GM21529 (cell line): ENCODE measurements around the gene CPAMD8.

Experiments used
- ATAC-seq: cut with Tn5 transposase; IDR thresholded peaks from one replicate; pipeline ENCODE4 v1.9.1; 2021; ENCODE audit not compliant: unreplicated experiment

Gene CPAMD8

GRCh38 chr19:16921766-16922591, 104.6 kb downstream of the CPAMD8 start:
- no peak for ATAC-seq

DNA sequence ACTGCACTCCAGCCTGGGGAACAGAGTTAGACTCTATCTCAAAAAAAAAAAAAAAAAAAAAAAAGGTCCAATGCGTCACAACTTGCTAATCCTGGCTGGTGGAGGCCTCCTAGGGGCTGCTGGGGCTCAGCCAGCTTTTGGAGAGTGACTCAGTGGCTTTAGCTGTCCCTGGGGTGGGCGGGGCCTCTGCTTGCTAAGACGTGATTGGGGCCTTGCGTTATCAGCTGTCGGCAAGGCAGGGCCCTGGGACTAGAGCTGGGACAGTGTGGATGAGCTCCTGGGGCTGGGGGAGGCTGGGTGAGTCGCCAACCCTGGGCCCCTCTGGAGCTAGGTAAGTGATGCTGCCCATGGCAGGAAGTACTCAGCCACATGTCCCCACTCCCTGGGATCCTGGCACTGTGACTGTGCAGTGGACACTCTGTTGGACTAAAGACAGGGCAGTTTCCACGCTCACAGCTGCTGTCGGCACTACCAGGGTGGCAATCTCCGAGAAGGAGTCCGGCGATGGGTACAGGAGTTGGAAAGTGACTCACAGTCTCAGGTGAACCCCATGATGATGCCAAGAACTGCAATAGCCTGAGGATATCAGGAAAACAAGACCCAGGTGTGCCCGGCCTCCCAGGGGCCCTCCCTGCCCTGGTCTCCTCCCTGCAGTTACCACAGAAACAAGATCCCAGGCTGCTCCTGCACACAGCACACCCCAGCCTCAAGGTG, 105.6 kb downstream of the CPAMD8 start:
- ATAC-seq = no peak

DNA sequence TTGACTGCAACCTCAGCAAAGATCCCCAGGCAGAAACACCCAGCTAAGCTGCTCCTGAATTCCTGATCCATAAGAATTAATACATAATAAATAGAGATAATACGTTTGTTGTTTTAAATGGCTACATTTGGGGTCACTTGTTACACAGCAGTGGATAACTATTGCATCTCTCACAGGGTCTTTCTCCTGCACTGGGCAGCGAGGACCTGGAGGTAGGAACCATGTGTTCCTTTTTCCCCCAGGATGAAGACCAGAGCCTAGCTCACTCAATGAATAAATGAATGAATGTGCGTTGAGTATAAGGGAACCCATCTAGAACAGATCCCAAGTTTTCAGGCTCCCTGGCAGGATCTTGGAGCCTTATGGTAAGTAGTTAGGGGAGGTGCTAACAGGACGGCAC, 107.1 kb downstream of the CPAMD8 start:
- no peak for ATAC-seq

DNA sequence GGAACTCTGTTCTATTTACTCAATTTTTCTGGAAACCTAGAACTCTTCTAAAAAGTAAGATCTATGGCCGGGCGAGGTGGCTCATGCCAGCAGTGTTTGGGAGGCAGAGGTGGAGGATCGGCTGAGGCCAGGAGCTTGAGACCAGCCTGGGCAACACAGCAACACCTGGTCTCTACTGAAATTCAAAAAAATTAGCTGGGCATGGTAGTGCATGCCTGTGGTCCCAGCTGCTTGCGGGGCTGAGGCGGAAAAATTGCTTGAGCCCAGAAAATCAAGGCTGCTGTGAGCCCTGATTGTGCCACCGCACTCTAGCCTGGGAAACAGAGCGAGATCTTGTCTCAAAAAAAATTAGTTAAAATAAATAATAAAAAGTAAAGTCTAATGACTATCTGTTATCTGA, 109.2 kb downstream of the CPAMD8 start:
- no peak for ATAC-seq

DNA sequence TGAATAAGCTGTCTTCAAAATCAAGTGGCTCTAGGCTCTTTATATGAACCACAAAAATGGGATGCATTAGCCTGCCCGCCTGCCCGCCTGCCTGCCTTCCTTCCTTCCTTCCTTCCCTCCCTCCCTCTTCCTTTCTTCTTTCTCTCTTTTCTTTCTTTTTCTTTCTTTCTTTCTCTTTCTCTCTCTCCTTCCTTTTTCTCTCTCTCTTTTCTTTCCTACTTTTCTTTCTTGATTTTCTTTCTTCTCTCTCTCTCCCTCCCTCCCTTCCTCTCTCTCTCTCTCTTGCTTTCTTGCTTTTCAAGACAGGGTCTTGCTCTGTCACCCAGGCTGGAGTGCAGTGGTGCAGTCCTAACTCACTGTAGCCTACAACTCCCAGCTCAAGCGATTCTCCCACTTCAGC, 110.9 kb downstream of the CPAMD8 start:
- ATAC-seq = no peak

DNA sequence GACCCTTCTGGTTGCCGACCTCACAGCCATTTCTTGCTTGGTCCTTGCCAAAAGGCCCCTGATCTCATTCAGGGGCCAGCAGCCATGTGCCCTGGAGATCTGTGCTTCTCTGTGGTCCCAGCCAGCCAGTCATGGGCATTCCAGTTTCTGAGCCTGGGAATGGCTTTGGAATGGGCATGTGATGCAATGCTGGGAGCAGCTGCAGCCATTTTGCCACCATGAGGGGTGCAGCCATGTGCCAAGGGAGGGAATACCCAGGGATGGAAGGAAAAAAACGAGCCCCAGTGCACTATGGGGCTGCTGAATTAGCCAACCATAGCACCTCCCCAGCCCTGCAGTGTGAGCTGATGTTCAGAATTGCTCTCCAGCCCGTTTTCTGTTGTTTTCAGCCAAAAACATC, 111.5 kb downstream of the CPAMD8 start:
- no peak for ATAC-seq

DNA sequence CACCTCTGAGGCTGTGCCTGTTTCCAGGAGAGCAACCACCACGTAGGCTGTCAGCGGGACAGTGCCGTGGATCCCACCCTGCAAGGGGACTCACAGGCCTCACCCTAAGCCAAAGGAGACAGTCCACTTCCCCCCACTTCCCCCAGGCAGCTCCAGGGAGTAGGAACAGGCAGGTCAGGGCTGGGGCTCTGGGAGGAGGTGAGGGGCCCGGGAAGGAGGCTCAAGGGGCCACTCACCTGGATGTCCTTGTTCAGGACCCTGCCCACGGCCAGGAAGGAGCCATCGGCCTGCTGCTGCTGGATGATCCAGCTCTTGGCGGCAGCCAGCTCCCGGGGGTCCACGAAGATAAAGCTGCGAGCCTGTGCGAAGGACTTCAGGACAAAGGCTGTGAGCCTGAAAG, 112.2 kb downstream of the CPAMD8 start:
- no peak for ATAC-seq

GRCh38 chr19:16912780-16913179, 113.8 kb downstream of the CPAMD8 start:
- no peak for ATAC-seq

- no peak for ATAC-seq
Measured at GRCh38 chr19:16911046-16911445, 115.6 kb downstream of the CPAMD8 start.

DNA sequence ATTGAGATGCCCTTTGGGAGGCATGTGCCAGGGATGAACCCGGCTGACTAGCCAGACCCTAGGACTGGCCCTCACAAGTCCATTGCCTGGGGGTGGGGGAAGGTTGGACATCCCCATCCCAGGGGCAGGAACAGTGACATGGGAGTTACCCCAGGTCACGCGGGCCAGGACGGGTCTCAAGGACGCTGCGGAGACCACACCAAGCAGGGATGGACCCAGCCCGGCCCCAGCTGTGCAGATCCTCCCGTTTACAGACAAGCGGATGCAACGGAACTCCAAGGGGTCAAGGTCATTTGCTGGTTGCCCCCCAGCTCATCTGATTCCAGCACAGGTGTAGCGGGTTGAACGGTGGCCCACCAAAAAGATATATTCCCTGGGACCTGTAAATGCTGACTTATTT, 117.9 kb downstream of the CPAMD8 start:
- no peak for ATAC-seq

DNA sequence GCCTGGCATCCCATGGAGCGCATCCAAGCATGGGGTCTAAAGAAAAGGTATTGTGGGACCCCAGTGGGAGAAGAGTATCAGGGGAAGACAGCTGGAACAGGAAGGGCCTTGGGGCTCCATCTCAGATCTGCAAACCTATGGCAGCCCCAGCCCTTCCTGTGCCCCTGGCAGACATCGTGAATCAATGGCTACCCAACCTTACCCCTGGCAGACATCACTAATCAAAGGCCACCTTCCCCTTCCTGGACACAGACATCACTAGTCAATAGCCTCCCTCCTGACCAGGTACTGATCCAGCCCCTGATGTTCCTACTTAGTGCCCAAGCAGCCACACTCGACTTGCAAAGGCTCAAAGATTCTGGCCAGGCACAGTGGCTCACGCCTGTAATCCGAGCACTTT, 122.0 kb downstream of the CPAMD8 start:
- no peak for ATAC-seq

GRCh38 chr19:16903347-16903746, 123.3 kb downstream of the CPAMD8 start:
- no peak for ATAC-seq

GRCh38 chr19:16902545-16902944, 124.1 kb downstream of the CPAMD8 start:
- no peak for ATAC-seq

GRCh38 chr19:16901491-16902175, 125.0 kb downstream of the CPAMD8 start:
- no peak for ATAC-seq

- ATAC-seq = no peak
Measured at GRCh38 chr19:16899566-16900075, 127.0 kb downstream of the CPAMD8 start.

GRCh38 chr19:16898361-16899015, 128.1 kb downstream of the CPAMD8 start:
- no peak for ATAC-seq

DNA sequence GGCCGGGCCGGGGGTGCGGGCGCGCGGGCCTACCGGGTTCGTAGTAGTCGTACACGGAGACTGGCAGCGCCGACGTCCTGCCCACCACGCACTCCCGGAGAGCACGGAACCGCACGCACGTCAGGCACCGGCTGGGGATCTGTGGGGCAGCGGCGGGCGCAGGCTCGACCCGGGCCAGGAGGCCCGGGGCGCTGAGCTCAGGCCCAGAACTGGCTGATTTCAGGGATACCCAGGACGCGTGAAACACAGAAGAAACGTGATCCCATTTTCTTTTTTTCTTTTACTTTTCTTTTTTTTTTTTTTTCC, 128.8 kb downstream of the CPAMD8 start:
- ATAC-seq = no peak

DNA sequence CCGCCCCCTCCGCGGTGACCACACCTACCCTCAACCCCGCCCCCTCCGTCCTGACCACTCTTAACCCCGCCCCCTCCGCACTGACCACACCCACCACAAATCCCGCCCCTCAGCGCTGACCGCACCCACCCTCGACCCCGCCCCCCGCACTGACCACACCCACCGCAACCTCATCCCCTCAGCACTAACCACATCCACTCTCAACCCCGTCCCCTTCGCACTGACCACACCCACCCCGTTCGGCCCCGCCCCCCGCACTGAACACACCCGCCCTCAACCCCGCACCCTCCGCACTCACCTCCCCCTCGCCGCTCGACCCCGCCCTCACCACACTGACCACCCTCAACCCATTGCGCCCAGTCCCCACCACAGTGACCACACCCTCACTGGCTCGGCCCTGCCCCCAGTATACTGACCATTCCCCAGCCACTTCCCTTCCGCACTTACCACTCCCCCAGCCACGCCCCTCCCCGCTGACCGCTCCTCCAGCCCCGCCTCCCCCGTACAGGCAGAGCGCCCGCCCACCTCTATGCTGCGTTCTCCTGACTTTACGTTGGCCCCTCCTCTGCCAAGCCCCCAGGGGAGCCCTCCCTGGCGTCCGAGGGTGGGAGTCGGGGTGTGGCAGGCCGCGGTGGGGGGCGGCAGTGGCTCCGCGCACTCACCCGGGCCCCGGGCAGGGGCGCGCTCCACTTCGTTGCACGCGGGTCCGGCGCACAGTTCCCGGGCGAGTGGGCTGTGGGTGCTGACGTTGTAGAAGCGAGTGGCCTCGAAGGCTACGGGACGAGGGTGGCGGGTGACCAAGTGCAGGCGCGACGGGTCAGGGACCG, 129.4 kb downstream of the CPAMD8 start:
- ATAC-seq = peak; percentile 38

- peak; percentile 28 for ATAC-seq
Measured at GRCh38 chr19:16896146-16897028, 130.2 kb downstream of the CPAMD8 start.
